Left ventricle myocardium inferior (tissue), 1 donor: ENCODE measurements around the gene HRAS. TPM values are rescaled to one million over a fixed set of nuclear protein-coding genes. Genes with fewer than 3 reads are reported as not detected.
A peak's percentile ranks its signal among the peaks of the same experiment; 100 is the strongest.

Source experiments
- DNase-seq: peaks from one replicate; pipeline ENCODE4 v3.0.0-alpha.2; 2020
- H3K27ac ChIP-seq: fragments of 200-600 bp; replicated peaks from 2 replicates; pipeline ENCODE4 v1.8.0; 2021
- H3K27me3 ChIP-seq: fragments of 200-600 bp; 2 replicates; pipeline ENCODE4 v1.8.0; 2021; ENCODE audit warnings: low read depth
- H3K36me3 ChIP-seq: fragments of 200-600 bp; 2 replicates; pipeline ENCODE4 v1.8.0; 2021
- H3K4me1 ChIP-seq: fragments of 200-600 bp; 2 replicates; pipeline ENCODE4 v1.8.0; 2021
- H3K4me3 ChIP-seq: fragments of 200-600 bp; 2 replicates; pipeline ENCODE4 v1.8.0; 2021; ENCODE audit warnings: mild to moderate bottlenecking, moderate library complexity
- H3K9me3 ChIP-seq: fragments of 200-600 bp; replicated peaks from 2 replicates; pipeline ENCODE4 v1.8.0; 2021
- intact Hi-C: fragments of 100-400 bp; cut with micrococcal nuclease; formaldehyde crosslinking; loops from one replicate; pipeline ENCODE4 v1.11.0; 2022
- total RNA-seq: library from RNA; stranded (reverse); fragmentation: NEBNext Ultra II Directional; extraction: Animal tissue kit (Norgen Biotek cat#: 25700); gene quantifications from one replicate; pipeline ENCODE4 v1.2.1, GENCODE V29; 2021
- TF ChIP-seq, protein P1 (sequence below): fragments of 200-600 bp; IDR thresholded peaks from 2 replicates; pipeline ENCODE4 v1.8.0; 2021; ENCODE audit warnings: antibody characterized with exemption, mild to moderate bottlenecking, borderline replicate concordance
- donor health status: DM: no; HTN: yes; CAD: no; lungs with severe emphysema.

The HRAS gene
- total RNA-seq, 1 donor from 2014 or later = 55.9 TPM

DNA sequence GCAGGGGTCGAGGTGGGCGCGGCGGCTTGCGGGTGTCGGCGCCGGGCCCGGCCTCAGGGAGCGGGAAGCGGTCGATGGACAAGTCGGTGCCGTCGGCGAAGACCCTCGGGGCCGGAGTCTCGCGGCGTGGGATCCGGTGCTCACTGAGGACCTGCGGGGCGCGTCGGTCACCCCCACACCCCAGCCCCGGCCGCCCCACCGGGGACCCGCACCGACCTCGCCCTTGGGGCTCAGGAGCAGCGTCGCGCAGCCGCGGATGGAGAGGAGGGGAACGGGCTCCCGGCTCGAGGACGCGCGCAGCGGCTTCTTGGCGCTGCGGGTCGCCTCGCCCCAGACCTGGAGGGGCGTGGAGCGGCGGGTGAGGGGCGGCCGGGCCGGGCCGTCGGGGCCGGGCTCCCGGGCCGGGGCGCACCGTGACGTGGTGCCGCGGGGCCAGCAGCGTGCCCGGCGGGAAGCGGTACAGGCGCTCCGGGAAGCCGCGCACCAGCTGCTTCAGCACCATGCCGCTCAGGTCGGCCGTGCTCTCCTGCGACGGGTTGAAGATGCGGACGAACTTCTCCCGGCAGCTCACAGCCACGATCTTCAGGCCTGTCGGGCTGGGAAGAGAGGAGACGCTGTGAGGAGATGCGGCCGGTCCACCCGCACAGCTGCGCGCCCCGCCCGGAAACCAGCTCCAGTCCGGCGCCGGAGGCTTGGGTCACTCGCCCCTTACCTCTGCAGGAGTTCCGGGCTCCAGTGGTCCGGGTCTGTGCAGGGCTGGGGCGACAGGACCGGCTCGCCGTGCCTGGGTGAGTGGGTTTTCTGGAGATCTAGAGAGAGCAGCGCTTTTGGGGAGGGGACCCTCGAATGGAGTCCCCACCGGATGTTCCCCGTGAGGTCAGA, 20.6 kb upstream of the HRAS start:
- H3K36me3 ChIP-seq = no peaks in the 10 kb centered on the region
- peaks cover 28% of the 10 kb centered on the region for H3K4me1 ChIP-seq
- H3K9me3 ChIP-seq = no peaks in the 10 kb centered on the region
- intact Hi-C loops = no loop called here
- peaks cover 93% of the 10 kb centered on the region for H3K27me3 ChIP-seq
- DNase-seq = no peak
- TF ChIP-seq, protein P1, sequence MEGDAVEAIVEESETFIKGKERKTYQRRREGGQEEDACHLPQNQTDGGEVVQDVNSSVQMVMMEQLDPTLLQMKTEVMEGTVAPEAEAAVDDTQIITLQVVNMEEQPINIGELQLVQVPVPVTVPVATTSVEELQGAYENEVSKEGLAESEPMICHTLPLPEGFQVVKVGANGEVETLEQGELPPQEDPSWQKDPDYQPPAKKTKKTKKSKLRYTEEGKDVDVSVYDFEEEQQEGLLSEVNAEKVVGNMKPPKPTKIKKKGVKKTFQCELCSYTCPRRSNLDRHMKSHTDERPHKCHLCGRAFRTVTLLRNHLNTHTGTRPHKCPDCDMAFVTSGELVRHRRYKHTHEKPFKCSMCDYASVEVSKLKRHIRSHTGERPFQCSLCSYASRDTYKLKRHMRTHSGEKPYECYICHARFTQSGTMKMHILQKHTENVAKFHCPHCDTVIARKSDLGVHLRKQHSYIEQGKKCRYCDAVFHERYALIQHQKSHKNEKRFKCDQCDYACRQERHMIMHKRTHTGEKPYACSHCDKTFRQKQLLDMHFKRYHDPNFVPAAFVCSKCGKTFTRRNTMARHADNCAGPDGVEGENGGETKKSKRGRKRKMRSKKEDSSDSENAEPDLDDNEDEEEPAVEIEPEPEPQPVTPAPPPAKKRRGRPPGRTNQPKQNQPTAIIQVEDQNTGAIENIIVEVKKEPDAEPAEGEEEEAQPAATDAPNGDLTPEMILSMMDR = no peak
- no peak overlapping the region for H3K27ac ChIP-seq
- H3K4me3 ChIP-seq = peak overlapping the region; percentile 52

DNA sequence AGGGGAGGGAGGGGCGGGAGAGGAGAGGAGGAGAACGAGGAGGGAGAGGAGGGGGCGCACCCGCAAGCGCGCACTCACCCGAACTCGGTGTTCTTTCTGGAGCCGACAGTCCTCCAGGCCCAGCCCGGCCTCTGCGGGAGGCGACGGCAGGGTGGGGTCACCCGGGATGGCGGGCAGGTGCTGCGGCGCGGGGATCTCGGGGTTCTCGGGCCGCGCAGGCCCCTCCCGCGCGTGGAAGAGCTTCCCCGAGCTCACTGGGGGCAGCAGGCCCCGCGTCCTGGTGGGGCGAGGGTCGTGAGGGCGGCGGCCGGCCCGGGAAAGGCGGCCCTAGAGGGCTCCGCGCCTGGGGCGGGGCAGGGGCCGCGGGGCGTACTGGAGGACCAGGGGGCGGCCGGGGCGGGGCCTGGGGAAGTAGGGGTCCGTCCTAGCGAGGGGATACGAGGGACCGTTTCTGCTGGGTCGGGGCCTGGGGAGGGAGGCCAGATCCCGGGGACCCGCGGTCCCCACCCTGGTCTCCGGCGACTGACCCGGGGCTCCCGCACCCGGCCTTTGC, 19.9 kb upstream of the HRAS start:
- no peak for DNase-seq
- TF ChIP-seq, protein P1 = no peak
- Histone ChIP-seq H3K36me3 (no peaks in the 10 kb centered on the region), H3K9me3 (no peaks in the 10 kb centered on the region), H3K4me1 (peaks cover 24% of the 10 kb centered on the region), H3K4me3 (peak overlapping the region; percentile 52), H3K27ac (no peak overlapping the region), H3K27me3 (peaks cover 100% of the 10 kb centered on the region)
- intact Hi-C loops = no loop called here

DNA sequence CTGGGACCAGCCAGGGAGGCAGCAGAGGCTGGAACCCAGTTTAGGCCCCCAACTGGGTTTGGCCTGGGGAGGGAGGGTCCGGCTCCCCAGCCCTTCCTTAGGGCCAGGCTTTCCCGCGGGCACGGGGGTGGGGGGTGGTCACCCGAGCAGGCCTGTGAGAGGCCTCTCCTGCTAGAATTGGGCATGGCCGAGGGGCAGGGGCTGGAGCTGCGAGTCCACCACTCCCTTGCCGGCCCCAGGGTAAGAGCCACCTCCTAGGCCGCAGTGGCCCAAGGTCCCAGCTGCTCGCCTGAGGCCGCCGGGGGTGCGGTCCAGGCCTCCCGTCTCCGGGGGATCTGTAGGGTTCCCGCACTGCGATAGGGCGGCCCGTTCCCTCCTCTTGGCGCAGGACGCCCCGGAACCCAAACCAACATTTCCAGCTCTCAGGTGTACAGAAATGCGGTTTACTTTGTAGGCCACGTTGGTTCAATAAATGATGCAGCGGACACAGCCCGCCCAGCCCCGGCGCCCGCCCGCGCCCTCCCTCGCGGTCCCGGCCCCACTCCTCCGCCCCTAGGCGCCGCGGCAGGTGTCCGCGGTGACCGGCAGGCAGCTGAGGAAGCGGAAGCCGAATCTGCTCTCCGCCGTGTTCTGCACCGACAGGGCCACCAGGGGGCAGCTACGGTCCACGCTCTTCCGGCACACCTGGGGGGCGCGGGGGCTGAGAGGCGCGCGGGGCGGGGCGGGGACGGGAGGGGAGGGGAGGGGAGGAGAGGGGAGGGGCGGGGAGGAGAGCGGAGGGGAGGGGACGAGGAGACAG, 19.3 kb upstream of the HRAS start:
- Histone ChIP-seq H3K27me3 (peaks cover 100% of the 10 kb centered on the region), H3K27ac (no peak overlapping the region), H3K36me3 (no peaks in the 10 kb centered on the region), H3K9me3 (no peaks in the 10 kb centered on the region), H3K4me3 (peak overlapping the region; percentile 52), H3K4me1 (peaks cover 19% of the 10 kb centered on the region)
- TF ChIP-seq, protein P1 = peak; percentile 69
- intact Hi-C loops = no loop called here
- DNase-seq = peak; percentile 43

DNA sequence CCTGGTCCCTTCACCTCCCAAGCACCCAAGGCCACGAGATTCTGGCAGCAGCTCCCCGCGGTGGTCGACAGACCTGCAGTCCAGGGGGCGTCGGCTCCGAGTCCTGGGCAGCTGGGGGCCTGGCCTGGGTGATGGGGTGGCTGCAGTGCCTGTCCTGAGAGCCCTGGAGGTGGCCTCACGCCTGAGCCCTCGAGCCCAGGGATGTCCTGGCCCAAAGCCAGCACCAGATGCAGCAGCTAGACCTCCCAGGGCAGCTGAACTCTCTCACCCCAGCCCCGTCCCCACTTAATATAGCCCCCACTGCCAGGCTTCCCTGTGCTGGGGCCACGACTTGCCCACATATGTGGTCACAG, 18.6 kb upstream of the HRAS start:
- no peak overlapping the region for H3K4me3 ChIP-seq
- H3K36me3 ChIP-seq = no peaks in the 10 kb centered on the region
- H3K27me3 ChIP-seq = peaks cover 99% of the 10 kb centered on the region
- intact Hi-C loops = no loop called here
- H3K9me3 ChIP-seq = no peaks in the 10 kb centered on the region
- H3K27ac ChIP-seq = no peak overlapping the region
- peaks cover 19% of the 10 kb centered on the region for H3K4me1 ChIP-seq
- DNase-seq = no peak
- TF ChIP-seq, protein P1 = no peak

DNA sequence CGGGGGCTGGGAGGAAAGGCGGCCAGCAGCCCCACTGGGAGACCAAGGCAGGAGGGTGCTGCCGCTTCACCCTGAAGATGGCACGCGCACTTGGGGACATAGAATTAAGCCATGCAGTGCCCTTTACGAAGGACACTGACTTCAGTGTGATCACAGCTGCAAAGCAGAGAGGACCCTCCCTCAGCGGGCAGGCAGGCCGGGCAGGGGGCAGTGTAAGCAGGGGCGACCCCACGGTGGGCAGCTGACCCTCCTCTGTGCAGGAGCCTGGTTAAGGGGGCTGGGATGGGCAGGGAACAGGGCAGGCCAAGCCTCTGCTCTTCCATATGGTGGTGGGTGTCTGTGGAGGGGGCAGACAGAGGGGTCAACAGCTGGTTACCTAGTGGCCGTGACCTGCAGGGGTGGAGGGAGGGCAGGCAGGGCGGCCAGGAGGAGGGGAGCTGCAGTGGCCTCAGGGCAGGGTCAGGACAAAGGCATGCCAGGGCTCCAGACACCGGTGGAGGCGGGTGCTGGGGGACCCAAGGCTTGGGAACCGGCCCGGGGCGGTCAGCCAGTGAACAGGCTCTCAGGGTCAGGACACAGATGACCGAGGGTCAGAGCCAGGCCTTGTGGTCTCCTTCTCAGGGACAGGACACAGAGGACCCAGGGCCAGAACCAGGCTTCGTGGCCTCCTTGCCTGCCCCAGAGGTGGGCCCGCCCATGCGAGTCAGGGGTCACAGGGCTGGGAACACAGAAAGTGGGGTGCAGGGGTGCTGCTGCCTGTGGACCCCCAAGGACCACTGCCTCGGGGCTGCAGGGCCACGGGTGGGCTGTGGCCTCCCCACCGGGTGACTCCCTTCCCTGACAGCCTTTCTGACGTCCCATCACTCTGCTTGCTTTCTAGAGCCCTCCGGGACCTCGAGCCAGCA, 18.0 kb upstream of the HRAS start:
- intact Hi-C loops = no loop called here
- Histone ChIP-seq H3K27ac (no peak overlapping the region), H3K36me3 (no peaks in the 10 kb centered on the region), H3K4me1 (peaks cover 19% of the 10 kb centered on the region), H3K4me3 (no peak overlapping the region), H3K27me3 (peaks cover 95% of the 10 kb centered on the region), H3K9me3 (no peaks in the 10 kb centered on the region)
- DNase-seq = no peak
- TF ChIP-seq, protein P1 = no peak
